WTC11 (cell line): ENCODE data around the gene PPP1R10.

Experiments
- FOXJ3 ChIP-seq: sonication (generic); formaldehyde crosslinking; IDR thresholded peaks from 2 replicates; pipeline ENCODE4 v1.9.0; 2021; ENCODE audit warnings: missing genetic modification reagents, mild to moderate bottlenecking, borderline replicate concordance
- FOXP1 ChIP-seq: sonication (generic); formaldehyde crosslinking; IDR thresholded peaks from 2 replicates; pipeline ENCODE4 v1.8.0; 2022; ENCODE audit warnings: missing genetic modification reagents, mild to moderate bottlenecking, moderate library complexity, borderline replicate concordance
- ZBTB21 ChIP-seq: sonication (generic); formaldehyde crosslinking; IDR thresholded peaks from 2 replicates; pipeline ENCODE4 v1.8.1; 2023; ENCODE audit warnings: mild to moderate bottlenecking, missing genetic modification reagents, borderline replicate concordance

- no peak for TF ChIP-seq ZBTB21 (CRISPR knock-in tag)
- TF ChIP-seq FOXP1 (CRISPR knock-in tag), result no peak
- no peak for TF ChIP-seq FOXJ3 (CRISPR knock-in tag)
Measured at GRCh38 chr6:30635834-30636233, 18.8 kb upstream of the PPP1R10 start.
